ENCODE data around the gene COG6. TPM values are rescaled to one million over a fixed set of nuclear protein-coding genes. Genes with fewer than 3 reads are reported as not detected.

Gene COG6
- total and polyA plus RNA-seq, 2 of the 13 experiments (the other 11 are each of a cell fraction or from before 2014, with no cell fraction given), result 23.5 to 26.1 TPM

DNA sequence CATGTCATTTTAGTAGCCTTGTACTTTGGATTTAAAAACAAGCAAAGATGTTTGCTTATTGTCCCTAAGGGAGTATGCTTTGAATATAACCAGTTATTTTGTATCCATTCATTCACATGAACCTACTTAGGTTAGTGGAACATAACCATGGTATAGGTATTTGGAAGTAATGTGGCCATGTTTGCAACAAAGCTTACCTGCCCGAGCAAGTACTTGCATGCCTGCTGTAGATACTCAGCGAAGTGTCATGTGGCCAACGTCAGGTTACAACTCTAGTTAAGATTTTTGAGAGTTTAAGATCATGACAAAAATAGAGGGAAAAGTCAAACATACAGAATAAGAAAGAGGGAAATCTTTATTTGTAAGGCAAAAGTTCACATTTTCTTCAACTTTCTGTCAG lies 57.2 kb downstream of the COG6 start (continued):
- TF ChIP-seq PRDM4 (CRISPR knock-in tag; IDR thresholded peaks at IDR 0.05; ENCODE audit: borderline replicate concordance) (no peak), TAF15 (IDR thresholded peaks at IDR 0.05; ENCODE audit: low read depth, low read length, poor library complexity, severe bottlenecking) (no peak), KMT2B (CRISPR knock-in tag; IDR thresholded peaks at IDR 0.05) (no peak)
- TF ChIP-seq, protein P1, sequence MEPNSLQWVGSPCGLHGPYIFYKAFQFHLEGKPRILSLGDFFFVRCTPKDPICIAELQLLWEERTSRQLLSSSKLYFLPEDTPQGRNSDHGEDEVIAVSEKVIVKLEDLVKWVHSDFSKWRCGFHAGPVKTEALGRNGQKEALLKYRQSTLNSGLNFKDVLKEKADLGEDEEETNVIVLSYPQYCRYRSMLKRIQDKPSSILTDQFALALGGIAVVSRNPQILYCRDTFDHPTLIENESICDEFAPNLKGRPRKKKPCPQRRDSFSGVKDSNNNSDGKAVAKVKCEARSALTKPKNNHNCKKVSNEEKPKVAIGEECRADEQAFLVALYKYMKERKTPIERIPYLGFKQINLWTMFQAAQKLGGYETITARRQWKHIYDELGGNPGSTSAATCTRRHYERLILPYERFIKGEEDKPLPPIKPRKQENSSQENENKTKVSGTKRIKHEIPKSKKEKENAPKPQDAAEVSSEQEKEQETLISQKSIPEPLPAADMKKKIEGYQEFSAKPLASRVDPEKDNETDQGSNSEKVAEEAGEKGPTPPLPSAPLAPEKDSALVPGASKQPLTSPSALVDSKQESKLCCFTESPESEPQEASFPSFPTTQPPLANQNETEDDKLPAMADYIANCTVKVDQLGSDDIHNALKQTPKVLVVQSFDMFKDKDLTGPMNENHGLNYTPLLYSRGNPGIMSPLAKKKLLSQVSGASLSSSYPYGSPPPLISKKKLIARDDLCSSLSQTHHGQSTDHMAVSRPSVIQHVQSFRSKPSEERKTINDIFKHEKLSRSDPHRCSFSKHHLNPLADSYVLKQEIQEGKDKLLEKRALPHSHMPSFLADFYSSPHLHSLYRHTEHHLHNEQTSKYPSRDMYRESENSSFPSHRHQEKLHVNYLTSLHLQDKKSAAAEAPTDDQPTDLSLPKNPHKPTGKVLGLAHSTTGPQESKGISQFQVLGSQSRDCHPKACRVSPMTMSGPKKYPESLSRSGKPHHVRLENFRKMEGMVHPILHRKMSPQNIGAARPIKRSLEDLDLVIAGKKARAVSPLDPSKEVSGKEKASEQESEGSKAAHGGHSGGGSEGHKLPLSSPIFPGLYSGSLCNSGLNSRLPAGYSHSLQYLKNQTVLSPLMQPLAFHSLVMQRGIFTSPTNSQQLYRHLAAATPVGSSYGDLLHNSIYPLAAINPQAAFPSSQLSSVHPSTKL (CRISPR knock-in tag; IDR thresholded peaks at IDR 0.05), result no peak

DNA sequence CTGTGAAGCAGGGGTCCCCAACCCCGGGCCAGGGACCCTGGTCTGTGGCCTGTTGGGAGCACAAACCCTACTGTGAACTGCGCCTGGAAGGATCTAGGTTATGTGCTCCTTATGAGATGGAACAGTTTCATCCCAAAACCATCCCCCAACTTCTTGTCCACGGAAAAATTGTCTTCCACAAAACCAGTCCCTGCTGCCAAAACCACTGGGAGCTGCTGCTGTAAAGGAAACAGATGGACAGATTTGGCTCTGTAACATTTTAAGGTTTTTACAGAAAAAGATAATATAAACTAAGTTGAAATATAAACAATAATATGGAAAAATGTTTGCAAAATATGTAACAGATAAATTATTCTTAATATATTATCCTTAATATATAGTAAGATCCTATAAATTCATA lies 73.7 kb downstream of the COG6 start:
- Histone ChIP-seq H3K4me1 (ENCODE audit: insufficient read depth, low read length) (no peaks in the 10 kb centered on the region), H3K4me2 (ENCODE audit: low read depth, low read length) (no peak overlapping the region), H4K20me1 (ENCODE audit: insufficient read depth, low read length) (no peaks in the 10 kb centered on the region), H3K36me3 (replicated peaks in 1 of 2; ENCODE audit: control insufficient read depth in 1 of 2, insufficient read depth in 2 of 2, low read length in 2 of 2) (peaks cover 2 to 9% of the 10 kb centered on the region in 2 experiments; a peak in 2 of 5 replicates), H2AFZ (ENCODE audit: low read length) (no peak overlapping the region), H3K4me3 (replicated peaks in 1 of 3; ENCODE audit: insufficient read depth in 1 of 3, low read depth in 2 of 3, low read length in 3 of 3) (no peak overlapping the region), H3K27ac (ENCODE audit: extremely low read length, insufficient read depth, low read length) (no peak overlapping the region), H3K9me3 (ENCODE audit: low read length) (no peaks in the 10 kb centered on the region), H3K27me3 (ENCODE audit: control insufficient read depth in 1 of 2, insufficient read depth in 2 of 2, low read length in 2 of 2) (no peaks in the 10 kb centered on the region), H3K79me2 (ENCODE audit: insufficient read depth, low read length) (no peaks in the 10 kb centered on the region), H3K9ac (ENCODE audit: insufficient read depth, low read depth, low read length) (no peak overlapping the region)
- ATAC-seq (no peak), DNase-seq (ENCODE audit: low spot score) (no peak), FAIRE-seq (no peak)
- BruUV-seq (replicated peaks), result no TSS peak
- in situ Hi-C loops (cut with HindIII; ENCODE audit: extremely low pct_ligation_motif_present, low pct_unique_long_range_greater_than_20kb) (no loop called here), intact Hi-C loops (cut with micrococcal nuclease; ENCODE audit: unreplicated experiment) (no loop called here)
- ChIA-PET CTCF (ENCODE audit: low intra/inter-chr PET ratio, low total read pairs) (no interaction called here), POLR2A (no interaction called here)
- WGBS (ENCODE audit: low lambda C conversion rate), result 95% methylated on average over 3 of the region's 3 CpGs
- no peak for TF ChIP-seq ZNF354B (CRISPR knock-in tag; IDR thresholded peaks at IDR 0.05)
- no peak for TF ChIP-seq MAF1 (CRISPR knock-in tag; IDR thresholded peaks at IDR 0.05; ENCODE audit: borderline replicate concordance)
- TF ChIP-seq SP140L (CRISPR knock-in tag; IDR thresholded peaks at IDR 0.05; ENCODE audit: borderline replicate concordance), result no peak
- no peak for TF ChIP-seq TMF1 (CRISPR knock-in tag; IDR thresholded peaks at IDR 0.05; ENCODE audit: low read depth)
- no peak for TF ChIP-seq HNF1B (CRISPR knock-in tag; IDR thresholded peaks at IDR 0.05)
- TF ChIP-seq TOE1 (CRISPR knock-in tag; IDR thresholded peaks at IDR 0.05), result no peak

Measured in HepG2 (cell line).